GM12874 (cell line): ENCODE data around the gene PADI2.

ENCODE experiments used
- CTCF ChIP-seq: IDR thresholded peaks from 2 replicates; pipeline ENCODE4 v1.5.1; 2011; ENCODE audit warnings: low read depth, mild to moderate bottlenecking, control low read depth, low read length, moderate library complexity; ENCODE audit not compliant: insufficient read depth

Gene PADI2

DNA sequence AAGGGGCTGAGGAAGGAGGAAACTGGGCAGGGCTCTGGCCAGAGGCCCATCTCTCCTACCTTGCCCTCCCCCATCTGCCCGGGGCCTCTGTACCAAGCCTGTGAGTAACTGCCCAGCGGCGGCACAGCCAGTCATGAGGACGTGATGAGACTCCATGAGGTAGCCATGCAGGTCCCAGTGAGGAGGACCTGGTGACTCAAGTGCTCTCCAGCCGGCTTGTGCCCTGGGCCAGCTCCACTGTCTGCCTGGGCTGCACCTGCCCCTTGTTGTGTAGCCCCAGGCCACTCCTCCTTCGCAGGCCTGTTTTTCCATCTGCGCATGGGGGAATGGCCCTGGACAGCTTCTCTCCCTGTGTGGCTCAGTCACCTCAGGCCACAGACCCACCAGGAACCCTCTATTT is 43.7 kb upstream of the PADI2 start:
- TF ChIP-seq CTCF: no peak

DNA sequence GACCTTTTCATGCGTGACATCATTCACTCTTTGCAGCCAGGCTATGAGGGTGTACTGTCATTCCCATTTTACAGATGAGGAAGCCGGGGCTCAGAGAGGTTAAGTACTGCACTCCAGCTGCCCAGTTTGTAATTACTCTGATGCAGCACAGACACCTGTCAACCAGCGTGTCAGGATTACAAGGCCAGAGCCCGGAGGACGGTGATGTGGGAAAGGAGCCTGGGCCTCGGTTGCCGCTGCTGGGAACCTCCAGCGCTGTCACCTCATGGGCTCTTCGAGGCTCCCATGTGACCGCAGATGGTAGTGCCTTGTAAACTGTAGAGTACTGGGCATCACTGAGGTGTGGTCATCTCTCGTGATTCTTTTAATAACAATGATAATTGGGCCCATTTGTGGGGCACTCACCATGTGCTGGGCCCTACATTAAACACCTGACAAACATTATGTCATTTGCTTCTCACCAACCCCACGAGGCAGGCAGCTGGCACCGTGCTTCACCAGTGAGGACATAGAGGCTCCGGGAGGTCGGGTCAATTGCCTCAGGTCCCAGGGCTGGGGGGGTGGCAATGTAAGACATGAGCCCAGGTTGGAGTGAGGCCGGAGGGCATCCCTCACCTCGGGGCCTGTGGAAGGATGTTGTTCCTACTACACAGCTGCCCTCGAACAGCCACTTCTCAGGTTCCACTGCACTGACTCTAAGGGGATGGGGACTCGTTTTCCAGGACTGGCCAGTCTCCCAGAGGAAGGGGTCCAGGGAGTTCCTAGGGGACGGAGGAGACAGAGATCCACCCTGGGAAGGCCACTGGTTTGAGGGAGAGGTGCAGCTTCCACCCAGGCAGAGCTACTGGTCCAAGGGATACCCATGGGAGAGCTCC is 42.9 kb upstream of the PADI2 start:
- TF ChIP-seq CTCF: no peak

DNA sequence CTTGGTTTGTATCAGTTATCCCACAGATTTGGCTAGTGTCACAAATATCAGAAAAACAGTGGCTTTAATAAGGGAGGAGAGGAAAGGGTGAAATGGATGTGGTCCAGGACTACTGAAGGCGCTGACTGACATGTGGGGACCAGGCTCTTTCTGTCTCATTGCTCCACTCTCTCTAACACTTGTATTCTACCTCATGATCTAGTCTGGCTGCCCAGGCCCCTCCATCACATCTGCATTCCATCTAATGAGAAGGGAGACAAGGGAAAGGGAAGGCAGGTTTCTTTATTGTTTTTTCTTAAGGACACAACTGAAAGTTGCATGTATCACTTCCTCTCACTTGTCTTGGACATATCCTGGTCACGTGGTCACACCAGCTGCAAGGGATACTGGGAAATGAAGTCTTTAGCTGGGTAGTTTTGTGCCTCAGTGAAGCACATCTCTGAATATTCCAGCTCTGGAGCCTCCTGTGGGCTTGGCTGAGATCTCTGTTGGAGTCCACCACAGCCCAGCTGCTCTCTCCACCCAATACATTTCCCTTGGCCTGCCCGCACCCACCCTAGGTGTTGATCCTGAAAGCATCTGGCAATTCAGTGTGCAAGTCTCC is 42.0 kb upstream of the PADI2 start:
- TF ChIP-seq CTCF: no peak

GRCh38 chr1:17158961-17159360 is 39.7 kb upstream of the PADI2 start:
- TF ChIP-seq CTCF: no peak

- no peak for TF ChIP-seq CTCF
Observed at GRCh38 chr1:17156108-17156507, 36.9 kb upstream of the PADI2 start.

GRCh38 chr1:17155257-17155920 is 36.1 kb upstream of the PADI2 start:
- TF ChIP-seq CTCF: no peak

DNA sequence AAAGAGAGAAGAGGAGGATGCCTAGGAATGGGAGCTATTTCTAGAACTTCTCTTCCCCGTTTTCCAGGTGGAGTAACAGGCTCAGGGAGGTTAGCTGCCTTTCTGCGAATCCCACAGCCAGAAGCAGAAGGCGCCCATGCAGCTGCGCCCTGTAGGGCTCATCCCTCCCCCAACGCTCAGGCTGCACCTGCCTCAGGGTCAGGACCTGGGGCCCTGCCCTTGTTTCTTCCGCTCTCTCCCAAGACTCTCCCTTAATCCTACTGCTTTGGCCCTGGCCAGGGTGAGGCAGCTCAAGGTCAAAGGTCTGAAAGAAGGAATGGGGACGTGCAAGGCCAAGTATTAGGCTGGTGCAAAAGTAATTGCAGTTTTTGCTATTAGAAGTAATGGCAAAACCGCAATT is 30.5 kb upstream of the PADI2 start:
- no peak for TF ChIP-seq CTCF
